ENCODE measurements around the gene KRT75. TPM values are rescaled to one million over a fixed set of nuclear protein-coding genes. Genes with fewer than 3 reads are reported as not detected.

The KRT75 gene
- polyA plus RNA-seq, 1 donor (not counting 4 experiments of a cell fraction or from before 2014, with no cell fraction given): 59.4 TPM

DNA sequence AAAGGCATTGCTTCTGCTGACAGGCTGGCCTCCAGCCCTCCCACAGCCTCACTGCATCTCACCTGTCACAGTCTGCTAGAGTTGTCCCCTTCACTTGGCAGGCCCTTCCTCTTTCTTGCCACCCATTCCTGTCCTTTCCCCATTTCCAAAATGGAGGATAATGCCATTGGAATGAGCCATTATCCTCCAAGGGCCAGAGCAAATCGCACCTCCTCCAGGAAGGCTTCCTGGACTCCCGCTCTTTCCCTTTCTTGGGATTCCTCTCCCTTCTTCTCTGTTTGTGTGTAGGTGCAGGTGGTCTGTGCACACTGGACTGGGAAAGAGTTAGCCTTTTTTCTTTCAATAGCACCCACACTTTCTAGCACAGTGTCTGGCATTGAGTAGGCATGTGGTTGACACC, 31.8 kb downstream of the KRT75 start:
- H3K4me2 ChIP-seq (ENCODE audit: control insufficient read depth, extremely low read depth, insufficient read depth, low read depth, low read length): no peak overlapping the region
- no peaks in the 10 kb centered on the region for H3K36me3 ChIP-seq (ENCODE audit: control insufficient read depth in 2 of 2, extremely low read depth in 1 of 2, insufficient read depth in 2 of 2, low read length in 2 of 2)
- H3K27me3 ChIP-seq (ENCODE audit: control insufficient read depth, extremely low read depth, insufficient read depth, low read length): no peaks in the 10 kb centered on the region
- dilution Hi-C loops (cut with MboI; ENCODE audit: extremely low pct_ligation_motif_present, low sequenced_read_pairs): no loop called here
- no peak overlapping the region for H3K27ac ChIP-seq (ENCODE audit: control insufficient read depth, insufficient read depth, low read length)
- no peaks in the 10 kb centered on the region for H4K20me1 ChIP-seq (ENCODE audit: control insufficient read depth, extremely low read depth, insufficient read depth, low read length)
- no peak overlapping the region for H3K4me3 ChIP-seq (ENCODE audit: control insufficient read depth in 2 of 3, extremely low read depth in 1 of 3, insufficient read depth in 2 of 3, low read depth in 1 of 3, low read length in 3 of 3)
- H3K9me3 ChIP-seq (ENCODE audit: control insufficient read depth, low read depth, low read length): no peaks in the 10 kb centered on the region
- no peaks in the 10 kb centered on the region for H3K4me1 ChIP-seq (ENCODE audit: control insufficient read depth, extremely low read depth, insufficient read depth, low read length)
- TF ChIP-seq EZH2 (IDR thresholded peaks at IDR 0.05; ENCODE audit: low read length): no peak
- TF ChIP-seq, protein P1, sequence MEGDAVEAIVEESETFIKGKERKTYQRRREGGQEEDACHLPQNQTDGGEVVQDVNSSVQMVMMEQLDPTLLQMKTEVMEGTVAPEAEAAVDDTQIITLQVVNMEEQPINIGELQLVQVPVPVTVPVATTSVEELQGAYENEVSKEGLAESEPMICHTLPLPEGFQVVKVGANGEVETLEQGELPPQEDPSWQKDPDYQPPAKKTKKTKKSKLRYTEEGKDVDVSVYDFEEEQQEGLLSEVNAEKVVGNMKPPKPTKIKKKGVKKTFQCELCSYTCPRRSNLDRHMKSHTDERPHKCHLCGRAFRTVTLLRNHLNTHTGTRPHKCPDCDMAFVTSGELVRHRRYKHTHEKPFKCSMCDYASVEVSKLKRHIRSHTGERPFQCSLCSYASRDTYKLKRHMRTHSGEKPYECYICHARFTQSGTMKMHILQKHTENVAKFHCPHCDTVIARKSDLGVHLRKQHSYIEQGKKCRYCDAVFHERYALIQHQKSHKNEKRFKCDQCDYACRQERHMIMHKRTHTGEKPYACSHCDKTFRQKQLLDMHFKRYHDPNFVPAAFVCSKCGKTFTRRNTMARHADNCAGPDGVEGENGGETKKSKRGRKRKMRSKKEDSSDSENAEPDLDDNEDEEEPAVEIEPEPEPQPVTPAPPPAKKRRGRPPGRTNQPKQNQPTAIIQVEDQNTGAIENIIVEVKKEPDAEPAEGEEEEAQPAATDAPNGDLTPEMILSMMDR (optimal IDR thresholded peaks at IDR 0.05 in 1 of 3, IDR thresholded peaks at IDR 0.05 in 1 of 3, conservative IDR thresholded peaks at IDR 0.05 in 1 of 3; ENCODE audit: extremely low read depth in 1 of 3, insufficient read depth in 2 of 3, low read length in 3 of 3): no peak
- H3K9ac ChIP-seq (ENCODE audit: control insufficient read depth, extremely low read depth, insufficient read depth, low read length): no peak overlapping the region
- no peak overlapping the region for H2AFZ ChIP-seq (ENCODE audit: control insufficient read depth, low read length)
- no peaks in the 10 kb centered on the region for H3K79me2 ChIP-seq (ENCODE audit: control insufficient read depth, insufficient read depth, low read length)
- DNase-seq (ENCODE audit: low read depth, low spot score): no peak
- no peaks in the 10 kb centered on the region for H3K9me1 ChIP-seq (ENCODE audit: control insufficient read depth, extremely low read depth, insufficient read depth, low read length)
- no peak for FAIRE-seq

DNA sequence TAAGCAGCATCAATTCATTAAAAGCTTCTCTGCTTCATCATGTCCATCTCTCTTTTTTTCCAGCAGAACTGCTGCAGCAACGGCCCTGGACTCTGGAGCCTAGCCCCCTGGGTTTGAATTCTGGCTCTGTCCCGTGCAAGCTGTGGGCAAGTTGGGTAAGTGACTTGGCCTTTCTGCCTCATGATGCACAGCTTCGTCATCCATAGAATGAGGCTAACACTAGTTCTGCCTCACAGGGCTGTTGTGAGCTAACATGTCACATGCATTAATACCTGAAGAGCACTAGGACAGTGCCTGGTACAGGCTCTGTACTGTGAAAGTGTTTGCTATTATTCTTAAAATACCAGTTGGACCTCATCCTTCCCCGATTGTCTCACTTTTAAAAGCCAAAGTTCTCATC, 32.2 kb downstream of the KRT75 start:
- dilution Hi-C loops (cut with MboI; ENCODE audit: extremely low pct_ligation_motif_present, low sequenced_read_pairs): no loop called here
- no peaks in the 10 kb centered on the region for H3K36me3 ChIP-seq (ENCODE audit: control insufficient read depth in 2 of 2, extremely low read depth in 1 of 2, insufficient read depth in 2 of 2, low read length in 2 of 2)
- no peaks in the 10 kb centered on the region for H3K27me3 ChIP-seq (ENCODE audit: control insufficient read depth, extremely low read depth, insufficient read depth, low read length)
- H2AFZ ChIP-seq (ENCODE audit: control insufficient read depth, low read length): no peak overlapping the region
- H4K20me1 ChIP-seq (ENCODE audit: control insufficient read depth, extremely low read depth, insufficient read depth, low read length): no peaks in the 10 kb centered on the region
- H3K4me3 ChIP-seq (ENCODE audit: control insufficient read depth in 2 of 3, extremely low read depth in 1 of 3, insufficient read depth in 2 of 3, low read depth in 1 of 3, low read length in 3 of 3): no peak overlapping the region
- no peaks in the 10 kb centered on the region for H3K9me1 ChIP-seq (ENCODE audit: control insufficient read depth, extremely low read depth, insufficient read depth, low read length)
- H3K4me1 ChIP-seq (ENCODE audit: control insufficient read depth, extremely low read depth, insufficient read depth, low read length): no peaks in the 10 kb centered on the region
- H3K9ac ChIP-seq (ENCODE audit: control insufficient read depth, extremely low read depth, insufficient read depth, low read length): no peak overlapping the region
- no peaks in the 10 kb centered on the region for H3K79me2 ChIP-seq (ENCODE audit: control insufficient read depth, insufficient read depth, low read length)
- no peak for DNase-seq (ENCODE audit: low read depth, low spot score)
- no peak overlapping the region for H3K4me2 ChIP-seq (ENCODE audit: control insufficient read depth, extremely low read depth, insufficient read depth, low read depth, low read length)
- no peaks in the 10 kb centered on the region for H3K9me3 ChIP-seq (ENCODE audit: control insufficient read depth, low read depth, low read length)
- TF ChIP-seq EZH2 (IDR thresholded peaks at IDR 0.05; ENCODE audit: low read length): no peak
- TF ChIP-seq, protein P1 (optimal IDR thresholded peaks at IDR 0.05 in 1 of 3, IDR thresholded peaks at IDR 0.05 in 1 of 3, conservative IDR thresholded peaks at IDR 0.05 in 1 of 3; ENCODE audit: extremely low read depth in 1 of 3, insufficient read depth in 2 of 3, low read length in 3 of 3): no peak
- H3K27ac ChIP-seq (ENCODE audit: control insufficient read depth, insufficient read depth, low read length): no peak overlapping the region
- FAIRE-seq: no peak
